Activated naive CD4-positive, alpha-beta T cell treated with anti-CD3 and anti-CD28 coated beads, Interleukin-2, amount 50 U/mL, for 24 hours (primary cell): ENCODE results near the gene SLC1A7.
A peak's percentile ranks its signal among the peaks of the same experiment; 100 is the strongest.

Experiments used
- H3K27ac Mint-ChIP-seq: one replicate; pipeline ENCODE4 v1.8.0; 2021; ENCODE audit warnings: mild to moderate bottlenecking, mixed read lengths
- H3K27me3 Mint-ChIP-seq: one replicate; pipeline ENCODE4 v1.8.0; 2021; ENCODE audit warnings: mixed read lengths
- H3K36me3 Mint-ChIP-seq: one replicate; pipeline ENCODE4 v1.8.0; 2021; ENCODE audit warnings: mixed read lengths
- H3K4me1 Mint-ChIP-seq: one replicate; pipeline ENCODE4 v1.8.0; 2021; ENCODE audit warnings: mixed read lengths
- H3K4me3 Mint-ChIP-seq: one replicate; pipeline ENCODE4 v1.8.0; 2021; ENCODE audit warnings: mild to moderate bottlenecking, mixed read lengths
- H3K9me3 Mint-ChIP-seq: one replicate; pipeline ENCODE4 v1.8.0; 2021; ENCODE audit warnings: mixed read lengths

SLC1A7 gene

GRCh38 chr1:53104289-53104913, 38.0 kb downstream of the SLC1A7 start:
- Mint-ChIP-seq H3K27ac (no peak overlapping the region), H3K9me3 (no peaks in the 10 kb centered on the region), H3K36me3 (no peaks in the 10 kb centered on the region), H3K27me3 (no peaks in the 10 kb centered on the region), H3K4me1 (peaks cover 12% of the 10 kb centered on the region), H3K4me3 (no peak overlapping the region)

GRCh38 chr1:53094533-53094919, 47.9 kb downstream of the SLC1A7 start:
- Mint-ChIP-seq H3K27me3 (no peaks in the 10 kb centered on the region), H3K9me3 (no peaks in the 10 kb centered on the region), H3K4me3 (no peak overlapping the region), H3K36me3 (no peaks in the 10 kb centered on the region), H3K27ac (no peak overlapping the region), H3K4me1 (no peaks in the 10 kb centered on the region)

- Mint-ChIP-seq H3K4me3 (no peak overlapping the region), H3K9me3 (no peaks in the 10 kb centered on the region), H3K4me1 (no peaks in the 10 kb centered on the region), H3K27me3 (no peaks in the 10 kb centered on the region), H3K36me3 (no peaks in the 10 kb centered on the region), H3K27ac (no peak overlapping the region)
Measured at GRCh38 chr1:53093778-53094532, 48.5 kb downstream of the SLC1A7 start.

- Mint-ChIP-seq H3K4me3 (no peak overlapping the region), H3K27ac (no peak overlapping the region)
Measured at GRCh38 chr1:53093451-53093754, 49.0 kb downstream of the SLC1A7 start.

GRCh38 chr1:53092659-53093450, 49.6 kb downstream of the SLC1A7 start:
- Mint-ChIP-seq H3K4me3 (no peak overlapping the region), H3K27me3 (no peaks in the 10 kb centered on the region), H3K27ac (no peak overlapping the region), H3K9me3 (no peaks in the 10 kb centered on the region), H3K36me3 (no peaks in the 10 kb centered on the region), H3K4me1 (no peaks in the 10 kb centered on the region)

More at GRCh38 chr1:53093451-53093754, 49.0 kb downstream of the SLC1A7 start:
- no peaks in the 10 kb centered on the region for H3K36me3 Mint-ChIP-seq
- no peaks in the 10 kb centered on the region for H3K4me1 Mint-ChIP-seq
- no peaks in the 10 kb centered on the region for H3K9me3 Mint-ChIP-seq
- no peaks in the 10 kb centered on the region for H3K27me3 Mint-ChIP-seq

GRCh38 chr1:53091841-53092645, 50.4 kb downstream of the SLC1A7 start:
- no peaks in the 10 kb centered on the region for H3K27me3 Mint-ChIP-seq
- H3K9me3 Mint-ChIP-seq, result no peaks in the 10 kb centered on the region
- no peaks in the 10 kb centered on the region for H3K4me1 Mint-ChIP-seq
- no peak overlapping the region for H3K4me3 Mint-ChIP-seq
- H3K36me3 Mint-ChIP-seq, result no peaks in the 10 kb centered on the region
- H3K27ac Mint-ChIP-seq, result no peak overlapping the region

- no peaks in the 10 kb centered on the region for H3K36me3 Mint-ChIP-seq
- H3K27me3 Mint-ChIP-seq, result no peaks in the 10 kb centered on the region
Measured at GRCh38 chr1:53090227-53091147, 52.0 kb downstream of the SLC1A7 start.

GRCh38 chr1:53089478-53090226, 52.8 kb downstream of the SLC1A7 start:
- Mint-ChIP-seq H3K9me3 (no peaks in the 10 kb centered on the region), H3K27me3 (no peaks in the 10 kb centered on the region), H3K4me3 (no peak overlapping the region)

More at GRCh38 chr1:53090227-53091147, 52.0 kb downstream of the SLC1A7 start:
- Mint-ChIP-seq H3K4me3 (no peak overlapping the region), H3K27ac (no peak overlapping the region), H3K4me1 (no peaks in the 10 kb centered on the region), H3K9me3 (no peaks in the 10 kb centered on the region)

GRCh38 chr1:53088616-53089300, 53.7 kb downstream of the SLC1A7 start:
- no peaks in the 10 kb centered on the region for H3K9me3 Mint-ChIP-seq

More at GRCh38 chr1:53089478-53090226, 52.8 kb downstream of the SLC1A7 start:
- no peaks in the 10 kb centered on the region for H3K4me1 Mint-ChIP-seq
- no peaks in the 10 kb centered on the region for H3K36me3 Mint-ChIP-seq
- peak overlapping the region; percentile 14 for H3K27ac Mint-ChIP-seq

GRCh38 chr1:53087332-53088285, 54.8 kb downstream of the SLC1A7 start:
- Mint-ChIP-seq H3K4me3 (no peak overlapping the region), H3K27me3 (no peaks in the 10 kb centered on the region), H3K36me3 (no peaks in the 10 kb centered on the region), H3K4me1 (no peaks in the 10 kb centered on the region), H3K9me3 (no peaks in the 10 kb centered on the region), H3K27ac (no peak overlapping the region)

More at GRCh38 chr1:53088616-53089300, 53.7 kb downstream of the SLC1A7 start:
- Mint-ChIP-seq H3K4me1 (no peaks in the 10 kb centered on the region), H3K36me3 (no peaks in the 10 kb centered on the region), H3K4me3 (no peak overlapping the region), H3K27ac (no peak overlapping the region), H3K27me3 (no peaks in the 10 kb centered on the region)

- Mint-ChIP-seq H3K36me3 (no peaks in the 10 kb centered on the region), H3K4me3 (no peak overlapping the region), H3K27me3 (no peaks in the 10 kb centered on the region), H3K9me3 (no peaks in the 10 kb centered on the region), H3K4me1 (no peaks in the 10 kb centered on the region), H3K27ac (no peak overlapping the region)
Measured at GRCh38 chr1:53086491-53087070, 55.9 kb downstream of the SLC1A7 start.

- Mint-ChIP-seq H3K27ac (no peak overlapping the region), H3K9me3 (no peaks in the 10 kb centered on the region), H3K36me3 (no peaks in the 10 kb centered on the region), H3K4me3 (no peak overlapping the region), H3K4me1 (no peaks in the 10 kb centered on the region), H3K27me3 (no peaks in the 10 kb centered on the region)
Measured at GRCh38 chr1:53085405-53085804, 57.0 kb downstream of the SLC1A7 start.
